ENCODE results near the gene PRKCB. TPM values are rescaled to one million over a fixed set of nuclear protein-coding genes. Genes with fewer than 3 reads are reported as not detected.

The PRKCB gene
- polyA plus RNA-seq, 1 donor: 1.4 TPM

GRCh38 chr16:23836404-23837311, 875 bp downstream of the PRKCB start:
- DNase-seq: no peak

GRCh38 chr16:23837553-23838308, 1.9 kb downstream of the PRKCB start:
- no peak for DNase-seq

- no peak for DNase-seq
Observed at GRCh38 chr16:23838485-23839142, 2.8 kb downstream of the PRKCB start.

- DNase-seq: no peak
Observed at GRCh38 chr16:23840310-23840709, 4.5 kb downstream of the PRKCB start.

GRCh38 chr16:23842137-23842600, 6.4 kb downstream of the PRKCB start:
- DNase-seq: no peak

- no peak for DNase-seq
Observed at GRCh38 chr16:23843143-23843542, 7.4 kb downstream of the PRKCB start.

- DNase-seq: no peak
Observed at GRCh38 chr16:23847251-23847650, 11.5 kb downstream of the PRKCB start.

GRCh38 chr16:23847948-23848347, 12.2 kb downstream of the PRKCB start:
- DNase-seq: no peak

- DNase-seq: no peak
Observed at GRCh38 chr16:23848958-23849357, 13.2 kb downstream of the PRKCB start.

- no peak for DNase-seq
Observed at GRCh38 chr16:23852794-23853562, 17.2 kb downstream of the PRKCB start.

- no peak for DNase-seq
Observed at GRCh38 chr16:23855010-23855409, 19.2 kb downstream of the PRKCB start.

GRCh38 chr16:23856251-23856709, 20.5 kb downstream of the PRKCB start:
- DNase-seq: no peak

GRCh38 chr16:23857256-23857880, 21.6 kb downstream of the PRKCB start:
- no peak for DNase-seq

- no peak for DNase-seq
Observed at GRCh38 chr16:23857881-23858269, 22.1 kb downstream of the PRKCB start.

GRCh38 chr16:23858542-23858941, 22.8 kb downstream of the PRKCB start:
- DNase-seq: no peak

- no peak for DNase-seq
Observed at GRCh38 chr16:23859713-23860269, 24.0 kb downstream of the PRKCB start.

- DNase-seq: no peak
Observed at GRCh38 chr16:23861874-23862273, 26.1 kb downstream of the PRKCB start.

GRCh38 chr16:23862556-23862955, 26.8 kb downstream of the PRKCB start:
- no peak for DNase-seq

- no peak for DNase-seq
Observed at GRCh38 chr16:23863511-23864422, 28.0 kb downstream of the PRKCB start.

- no peak for DNase-seq
Observed at GRCh38 chr16:23865853-23866252, 30.1 kb downstream of the PRKCB start.
